GM19193 (cell line): ENCODE data around the gene FAM234B.

Experiments used
- POLR2A ChIP-seq: IDR thresholded peaks from 4 replicates; pipeline ENCODE4 v1.6.1; 2011; ENCODE audit not compliant: insufficient read depth, insufficient read length; ENCODE audit errors: extremely low read depth

Gene FAM234B

DNA sequence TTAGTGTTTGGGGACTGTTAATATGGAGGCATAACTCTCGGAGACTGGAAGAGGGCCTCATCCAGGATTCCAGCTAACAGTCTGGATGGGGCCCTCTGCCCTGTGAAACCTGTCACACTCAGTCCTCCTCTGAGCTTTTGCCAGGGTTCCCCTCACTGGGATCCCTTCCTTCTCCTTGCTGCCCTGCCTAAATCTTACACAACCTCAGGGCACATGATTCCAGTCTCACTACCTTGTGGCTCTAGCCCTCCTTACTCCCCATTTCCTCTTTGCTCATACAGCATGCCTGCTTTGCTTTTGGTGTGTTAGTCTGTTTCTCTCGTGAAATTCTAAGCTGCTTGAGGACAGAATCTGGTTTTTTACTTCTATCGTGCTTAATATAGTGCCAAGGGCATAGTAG lies 60.2 kb downstream of the FAM234B start:
- TF ChIP-seq POLR2A: no peak

DNA sequence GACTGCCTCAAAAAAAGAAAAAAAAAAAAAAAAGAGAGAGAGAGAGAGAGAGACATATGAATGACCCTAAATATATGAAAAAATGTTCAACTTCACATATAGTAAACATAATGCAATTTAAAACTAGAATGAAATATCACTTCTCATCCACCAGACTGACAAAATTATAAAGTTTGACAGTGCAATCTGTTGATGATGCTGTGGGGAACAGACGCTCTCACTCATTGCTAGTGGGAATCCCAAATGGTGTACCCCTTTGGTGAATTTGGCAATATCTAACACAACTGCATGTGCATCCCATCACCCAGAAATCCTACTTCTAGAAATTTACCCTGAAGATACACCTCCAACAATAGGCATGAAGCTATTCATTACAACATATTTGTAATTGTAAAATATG lies 61.6 kb downstream of the FAM234B start:
- TF ChIP-seq POLR2A: no peak

GRCh38 chr12:13106666-13107065 lies 62.5 kb downstream of the FAM234B start:
- no peak for TF ChIP-seq POLR2A

GRCh38 chr12:13112968-13113367 lies 68.8 kb downstream of the FAM234B start:
- TF ChIP-seq POLR2A: no peak

GRCh38 chr12:13114251-13115052 lies 70.3 kb downstream of the FAM234B start:
- TF ChIP-seq POLR2A: no peak

DNA sequence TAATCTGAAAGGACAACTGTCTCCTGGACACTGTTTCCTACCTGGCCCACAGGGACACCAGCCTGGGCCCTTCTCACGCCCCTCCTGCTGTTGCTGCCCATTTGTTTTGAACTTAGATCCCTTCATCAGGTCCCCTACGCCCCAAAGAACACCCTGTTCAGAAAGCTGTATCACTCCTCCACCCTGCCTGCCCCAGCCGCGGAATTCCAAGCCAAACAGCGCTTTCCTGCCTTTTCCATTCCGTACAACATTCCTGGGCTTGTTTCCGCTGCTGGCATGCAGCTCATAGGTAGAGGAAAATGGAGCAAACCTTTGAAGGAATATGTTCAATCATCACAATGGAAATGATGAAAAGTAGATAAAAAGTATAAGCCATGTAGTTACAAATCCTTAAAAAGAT lies 72.1 kb downstream of the FAM234B start:
- no peak for TF ChIP-seq POLR2A

DNA sequence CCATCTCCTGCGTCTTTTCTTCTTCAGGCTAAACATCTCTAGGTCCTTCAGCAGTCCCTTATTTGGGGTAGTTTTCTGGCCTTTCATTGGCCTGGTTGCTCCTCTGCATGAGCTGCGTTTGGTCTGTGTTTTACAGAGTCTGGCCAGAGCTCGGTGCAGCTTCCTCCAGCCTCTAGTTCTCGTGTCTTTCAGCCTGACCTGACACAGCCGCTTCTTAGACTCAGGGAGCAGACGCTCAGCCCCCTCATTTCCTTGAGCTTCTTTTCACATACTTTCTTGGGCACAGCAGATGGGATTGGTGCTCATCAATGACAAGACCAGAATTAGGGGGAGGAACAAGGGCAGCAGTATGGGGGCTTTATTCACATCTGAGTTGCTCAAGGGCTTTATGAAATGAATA lies 72.8 kb downstream of the FAM234B start:
- TF ChIP-seq POLR2A: no peak

DNA sequence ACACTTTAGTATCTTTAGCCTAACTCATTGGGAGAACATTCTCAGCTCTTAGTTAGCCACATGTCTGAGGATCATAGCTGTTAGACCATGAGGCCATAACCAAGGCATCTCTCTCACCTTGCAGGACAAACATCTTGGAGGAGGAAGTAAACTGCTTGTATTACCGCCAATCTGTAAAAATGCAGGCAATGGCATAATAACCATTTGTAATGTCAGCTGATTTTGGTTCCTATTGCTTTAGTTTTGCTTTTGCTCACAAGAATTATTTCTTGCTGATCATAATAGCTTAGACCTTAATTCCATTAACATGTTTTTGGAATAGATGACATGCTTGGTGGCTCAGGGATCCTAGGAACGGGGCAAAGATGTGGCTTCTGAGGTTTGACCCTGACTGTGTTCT lies 75.6 kb downstream of the FAM234B start:
- no peak for TF ChIP-seq POLR2A

DNA sequence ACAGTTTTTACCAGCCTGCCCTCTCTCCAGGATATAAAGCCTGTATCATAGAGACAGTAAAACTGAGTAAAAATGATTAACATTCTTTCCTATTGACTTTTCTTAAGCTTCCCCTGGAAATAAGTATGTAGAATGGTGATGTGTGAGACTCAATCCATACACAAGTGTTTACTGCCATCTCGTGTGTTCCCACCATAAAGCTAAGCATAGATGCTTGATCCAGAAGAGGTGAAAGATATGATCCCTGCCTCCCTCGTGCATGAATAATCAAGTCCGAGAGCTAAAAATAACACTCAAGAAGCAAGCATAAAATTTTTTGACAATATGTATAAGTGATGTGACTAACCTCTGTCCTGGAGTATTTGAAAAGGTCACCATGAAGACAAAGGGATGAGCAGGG lies 76.2 kb downstream of the FAM234B start:
- no peak for TF ChIP-seq POLR2A

- no peak for TF ChIP-seq POLR2A
These were observed 77.4 kb downstream of the FAM234B start for GRCh38 chr12:13121568-13121967.

GRCh38 chr12:13124656-13125505 lies 80.7 kb downstream of the FAM234B start:
- no peak for TF ChIP-seq POLR2A

GRCh38 chr12:13125996-13126395 lies 81.8 kb downstream of the FAM234B start:
- TF ChIP-seq POLR2A: no peak

DNA sequence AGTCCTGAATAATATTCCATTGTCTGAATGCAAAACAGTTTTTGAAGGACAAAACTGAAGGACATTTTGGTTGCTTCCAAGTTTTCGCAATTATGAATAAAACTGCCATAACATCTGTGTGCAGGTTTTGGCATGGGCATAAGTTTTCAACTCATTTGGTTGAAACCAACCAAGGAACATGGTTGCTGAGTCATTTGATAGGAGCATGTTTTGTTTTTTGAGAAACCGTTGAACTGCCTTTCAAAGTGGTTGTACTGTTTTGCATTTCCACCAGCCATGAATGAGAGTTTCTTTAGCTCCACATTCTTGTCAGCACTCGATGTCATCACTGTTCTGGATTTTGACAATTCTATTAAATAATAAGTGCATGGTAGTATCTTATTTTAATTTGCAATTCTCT lies 82.3 kb downstream of the FAM234B start:
- TF ChIP-seq POLR2A: no peak

- no peak for TF ChIP-seq POLR2A
These were observed 83.3 kb downstream of the FAM234B start for GRCh38 chr12:13127444-13127843.

DNA sequence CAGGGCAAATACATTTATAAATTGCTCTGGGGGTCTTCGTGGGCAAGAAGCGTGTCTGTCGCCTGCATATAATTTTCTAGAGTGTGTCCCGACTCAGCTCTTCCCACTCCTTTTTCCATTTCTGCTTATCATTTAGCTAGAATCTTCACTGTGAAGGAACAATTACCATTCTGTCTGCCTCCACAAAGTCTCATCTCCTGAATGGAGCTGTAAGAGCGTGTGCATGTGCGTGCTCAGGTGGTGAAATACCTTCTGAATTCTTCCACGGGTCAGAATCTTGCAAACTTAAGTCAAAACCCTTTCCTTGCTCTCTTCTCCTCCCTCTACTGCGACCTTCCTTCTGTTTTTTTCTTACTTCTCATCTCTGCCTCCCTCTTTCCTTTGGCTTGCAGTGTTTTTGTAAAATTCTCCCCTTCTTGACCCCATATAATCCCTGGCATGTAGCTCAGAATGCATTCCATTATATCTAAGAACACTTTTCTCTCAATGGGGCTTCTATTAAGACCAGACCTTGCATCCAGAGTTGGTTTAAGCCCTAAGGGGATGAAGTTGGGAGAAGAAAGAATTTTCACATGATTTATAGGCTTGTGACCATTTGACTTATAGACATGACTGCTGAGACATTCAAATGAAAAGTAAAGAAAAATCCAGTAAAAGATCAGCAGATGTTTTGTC lies 84.2 kb downstream of the FAM234B start:
- TF ChIP-seq POLR2A: no peak
